HS-27A (cell line): ENCODE measurements around the gene PPP6R3.

Experiments used
- DNase-seq: peaks from one replicate; pipeline ENCODE4 v3.0.0-alpha.2; 2012; ENCODE audit warnings: low read depth, missing footprints

The PPP6R3 gene

GRCh38 chr11:68495220-68495729 lies 34.7 kb downstream of the PPP6R3 start:
- DNase-seq, result no peak

- DNase-seq, result no peak
These were observed 35.3 kb downstream of the PPP6R3 start for GRCh38 chr11:68495872-68496271.

- DNase-seq, result no peak
These were observed 37.2 kb downstream of the PPP6R3 start for GRCh38 chr11:68497761-68498160.

GRCh38 chr11:68498321-68498720 lies 37.8 kb downstream of the PPP6R3 start:
- no peak for DNase-seq

GRCh38 chr11:68498903-68499883 lies 38.6 kb downstream of the PPP6R3 start:
- DNase-seq, result no peak

GRCh38 chr11:68500206-68500605 lies 39.7 kb downstream of the PPP6R3 start:
- DNase-seq, result no peak

- no peak for DNase-seq
These were observed 41.3 kb downstream of the PPP6R3 start for GRCh38 chr11:68501813-68502212.

GRCh38 chr11:68503251-68503687 lies 42.7 kb downstream of the PPP6R3 start:
- DNase-seq, result no peak

- no peak for DNase-seq
These were observed 43.2 kb downstream of the PPP6R3 start for GRCh38 chr11:68503792-68504191.

- no peak for DNase-seq
These were observed 44.0 kb downstream of the PPP6R3 start for GRCh38 chr11:68504432-68505066.

- DNase-seq, result no peak
These were observed 45.0 kb downstream of the PPP6R3 start for GRCh38 chr11:68505596-68505995.

- no peak for DNase-seq
These were observed 46.4 kb downstream of the PPP6R3 start for GRCh38 chr11:68506908-68507307.

GRCh38 chr11:68508425-68508824 lies 47.9 kb downstream of the PPP6R3 start:
- no peak for DNase-seq

GRCh38 chr11:68509066-68509465 lies 48.5 kb downstream of the PPP6R3 start:
- DNase-seq, result no peak

- DNase-seq, result no peak
These were observed 53.5 kb downstream of the PPP6R3 start for GRCh38 chr11:68513930-68514487.

- DNase-seq, result no peak
These were observed 56.7 kb downstream of the PPP6R3 start for GRCh38 chr11:68517121-68517741.

- DNase-seq, result no peak
These were observed 57.6 kb downstream of the PPP6R3 start for GRCh38 chr11:68518191-68518590.

- no peak for DNase-seq
These were observed 61.6 kb downstream of the PPP6R3 start for GRCh38 chr11:68521969-68522652.

GRCh38 chr11:68523033-68523432 lies 62.5 kb downstream of the PPP6R3 start:
- no peak for DNase-seq

- no peak for DNase-seq
These were observed 63.2 kb downstream of the PPP6R3 start for GRCh38 chr11:68523743-68524142.

- no peak for DNase-seq
These were observed 63.7 kb downstream of the PPP6R3 start for GRCh38 chr11:68524213-68524612.

- no peak for DNase-seq
These were observed 64.1 kb downstream of the PPP6R3 start for GRCh38 chr11:68524681-68525080.
